ENCODE data around the gene MPHOSPH6. TPM values are rescaled to one million over a fixed set of nuclear protein-coding genes. Genes with fewer than 3 reads are reported as not detected.
"Not testable (repeated sequence)": the region's sequence is repeated elsewhere in the genome, so short reads cannot be mapped to it uniquely, and the experiment has no call there.

MPHOSPH6 gene
- polyA plus RNA-seq, 10 donors, result 16.4 to 27.1 (median 21.1) TPM

DNA sequence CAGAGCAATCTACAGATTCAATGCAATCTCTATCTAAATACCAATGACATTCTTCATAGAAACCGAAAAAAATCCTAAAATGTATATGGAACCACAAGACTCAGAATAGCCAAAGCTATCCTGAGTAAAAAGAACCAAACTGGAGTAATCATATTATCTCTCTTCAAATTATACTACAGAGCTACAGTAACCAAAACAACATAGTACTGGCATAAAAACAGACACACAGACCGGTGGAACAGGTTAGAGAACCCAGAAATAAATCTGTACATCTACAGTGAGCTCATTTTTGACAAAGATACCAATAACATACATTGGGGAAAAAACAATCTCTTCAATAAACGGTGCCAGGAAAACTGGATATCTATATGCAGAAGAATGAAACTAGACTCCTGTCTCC is 45.4 kb downstream of the MPHOSPH6 start:
- no peak for DNase-seq

DNA sequence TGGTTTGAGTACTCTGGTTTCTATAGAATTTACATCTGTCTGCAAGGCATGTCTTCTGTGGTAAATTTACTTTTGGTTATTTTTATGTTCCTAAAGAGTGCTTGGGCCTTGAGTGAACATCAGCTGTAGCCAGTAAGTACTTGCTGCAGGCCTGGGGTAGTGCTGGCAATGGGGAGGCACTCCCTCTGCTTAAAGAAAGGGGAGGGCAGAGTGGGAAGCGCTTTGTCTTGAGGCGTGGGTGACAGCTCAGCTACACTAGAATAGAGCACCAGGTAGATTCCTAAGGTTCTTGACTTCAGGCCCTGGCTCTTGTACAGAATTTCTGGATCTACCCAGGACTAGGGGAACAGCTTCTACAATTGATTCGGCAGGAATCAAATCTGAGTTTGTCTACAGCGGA is 50.6 kb downstream of the MPHOSPH6 start:
- DNase-seq, result no peak

DNA sequence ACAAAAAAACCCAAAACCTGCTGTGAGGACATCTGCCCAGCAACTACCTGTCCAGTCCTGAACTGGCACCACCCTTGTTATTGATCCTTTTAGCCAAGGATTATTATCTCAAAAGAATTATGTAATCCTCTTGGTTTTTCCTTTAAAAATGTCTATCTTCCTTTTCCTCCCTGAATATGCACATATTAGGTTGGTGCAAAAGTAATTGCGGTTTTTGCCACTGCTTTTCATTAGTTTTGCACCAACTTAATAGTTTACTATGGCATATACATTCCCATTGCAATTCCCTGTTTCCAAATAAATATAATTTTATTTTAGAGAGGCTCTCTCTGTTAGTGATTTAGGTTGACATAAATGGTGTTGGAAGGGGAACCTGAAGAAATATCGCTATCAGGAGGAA is 51.3 kb downstream of the MPHOSPH6 start:
- no peak for DNase-seq

DNA sequence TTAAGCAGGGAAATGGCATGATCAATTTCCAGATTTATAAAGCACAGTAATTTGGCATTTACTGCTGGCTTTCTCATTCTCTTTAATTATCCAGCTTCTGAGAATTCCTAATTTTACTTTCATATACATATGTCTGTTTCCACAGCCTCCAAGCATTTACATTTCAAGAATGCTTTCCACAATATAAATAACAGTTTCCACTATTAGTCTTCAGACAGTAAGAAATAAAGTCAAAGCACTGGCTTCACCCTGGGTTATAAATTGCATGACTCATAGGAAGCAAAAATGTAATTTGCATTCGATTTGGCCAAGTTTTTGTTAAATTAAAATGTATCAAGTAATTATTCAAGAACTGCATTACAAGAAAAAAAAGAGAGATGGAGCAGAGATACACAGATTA is 53.5 kb downstream of the MPHOSPH6 start:
- no peak for DNase-seq

DNA sequence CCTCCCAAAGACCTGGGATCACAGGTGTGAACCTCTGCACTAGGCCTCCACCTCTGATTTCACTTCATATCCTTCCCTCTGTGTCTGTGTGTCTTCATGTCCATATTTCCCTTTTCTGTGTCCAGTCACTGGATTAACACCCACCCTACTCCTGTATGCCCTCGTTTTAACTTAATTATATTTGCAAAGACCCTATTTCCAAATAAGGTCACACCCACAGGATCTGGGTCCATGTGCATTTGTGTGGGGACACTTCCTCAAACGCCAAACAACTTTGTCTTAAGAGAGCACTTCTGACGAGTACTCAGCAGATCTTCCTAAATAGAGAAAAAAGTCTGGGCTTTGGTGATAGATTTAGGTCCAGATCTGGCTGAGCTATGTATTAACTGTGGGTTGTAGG is 56.3 kb downstream of the MPHOSPH6 start:
- no peak for DNase-seq

DNA sequence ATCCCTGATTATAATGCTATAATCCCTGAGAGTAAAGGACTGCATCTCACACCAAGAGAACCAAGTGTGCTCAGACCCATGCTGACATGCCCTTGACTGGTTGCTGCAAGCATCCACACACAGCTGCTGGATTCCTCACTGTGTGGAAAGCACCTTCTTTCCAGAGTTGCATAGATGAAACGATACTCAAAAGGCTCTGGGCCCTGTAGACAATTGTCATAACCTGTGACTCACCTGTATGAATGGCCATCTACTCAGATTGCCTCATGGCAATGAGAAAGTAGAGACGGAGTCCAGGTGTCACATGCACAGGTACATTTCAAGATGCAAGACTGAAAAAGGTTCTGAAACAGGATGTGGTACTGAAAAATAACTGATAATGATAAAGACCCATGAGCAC is 58.1 kb downstream of the MPHOSPH6 start:
- no peak for DNase-seq

DNA sequence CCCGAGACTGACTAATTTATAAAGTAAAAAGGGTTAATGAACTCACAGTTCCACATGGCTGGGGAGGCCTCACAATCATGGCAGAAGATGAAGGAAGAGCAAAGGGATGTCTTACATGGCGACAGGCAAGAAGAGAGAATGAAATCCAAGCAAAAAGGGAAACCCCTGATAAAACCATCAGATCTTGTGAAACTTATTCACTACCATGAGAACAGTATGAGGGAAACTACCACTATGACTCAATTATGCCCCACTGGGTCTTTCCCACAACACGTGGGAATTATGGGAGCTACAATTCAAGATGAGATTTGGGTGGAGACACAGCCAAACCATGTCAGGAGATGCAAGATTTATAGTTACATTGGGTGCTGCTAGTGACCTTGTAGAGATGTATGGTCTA is 60.8 kb downstream of the MPHOSPH6 start:
- not testable (repeated sequence) for DNase-seq

DNA sequence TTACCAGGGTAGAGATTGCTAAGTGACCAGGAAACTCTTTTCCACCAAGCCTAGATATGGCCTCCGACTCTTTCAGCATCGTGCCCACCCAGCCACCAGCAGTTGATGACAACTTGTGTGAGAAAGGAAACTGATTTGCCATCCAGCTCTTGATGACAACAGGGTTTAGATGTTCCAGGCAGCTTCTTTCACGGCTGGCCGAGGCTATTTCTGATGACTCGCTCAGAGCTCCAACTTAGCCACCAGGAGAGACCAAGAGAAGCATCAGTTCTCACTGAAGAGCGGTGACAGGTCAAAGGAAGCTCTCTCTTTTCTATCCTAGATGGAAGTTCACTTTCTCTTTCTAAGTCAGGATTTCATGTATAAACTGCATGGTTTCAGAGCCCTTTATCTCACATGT is 61.2 kb downstream of the MPHOSPH6 start:
- no peak for DNase-seq

DNA sequence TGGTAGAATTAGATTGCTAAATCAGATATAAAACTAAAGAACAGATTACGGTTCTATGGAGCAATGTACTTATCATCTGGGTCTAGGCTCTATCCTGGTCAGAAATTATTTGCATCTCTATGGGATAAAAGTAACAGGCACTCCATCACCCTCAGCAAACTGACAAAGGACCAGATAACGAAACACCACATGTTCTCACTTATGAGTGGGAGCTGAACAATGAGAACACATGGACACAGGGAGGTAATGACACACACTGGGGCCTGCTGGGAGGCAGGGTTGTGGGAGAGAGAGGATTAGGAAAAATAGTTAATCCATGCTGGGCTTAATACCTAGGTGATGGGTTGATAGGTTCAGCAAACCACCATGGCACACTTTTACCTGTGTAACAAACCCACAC is 61.9 kb downstream of the MPHOSPH6 start:
- DNase-seq, result no peak

DNA sequence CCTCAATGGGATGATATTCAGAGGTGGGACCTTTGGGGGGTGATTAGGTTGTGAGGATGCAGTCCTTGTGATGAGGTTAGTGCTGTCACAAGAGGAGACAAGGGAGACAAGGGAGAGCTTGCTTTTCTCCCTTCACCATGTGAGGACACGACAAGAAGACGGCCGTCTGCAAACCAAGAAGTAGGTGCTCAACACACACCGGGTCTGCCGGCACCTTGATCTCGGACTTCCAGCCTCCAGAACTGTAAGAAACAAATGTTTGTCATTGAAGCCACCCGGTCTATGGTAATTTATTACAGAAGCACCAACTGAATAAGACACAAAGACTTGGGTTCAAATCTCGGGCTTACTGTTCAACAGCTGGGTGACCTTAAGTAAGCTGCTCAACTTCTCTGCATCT is 64.9 kb downstream of the MPHOSPH6 start:
- DNase-seq, result no peak

Other genes starting within 250 kb of the MPHOSPH6 start
- 1 to 10 TPM in 3 of 10 donors, under 1 TPM in 7; 0.25 to 1.9 (median 0.71) TPM for gene SDR42E1, start 158.8 kb downstream of the MPHOSPH6 start, polyA plus RNA-seq (ENCODE audit: insufficient read length in 10 of 10)
- gene HSD17B2, start 135.0 kb downstream of the MPHOSPH6 start, polyA plus RNA-seq (ENCODE audit: insufficient read length in 10 of 10), result 1 to 10 TPM in 1 of 10 donors, under 1 TPM in 9; 0.20 to 1.8 (median 0.47) TPM